Fibroblast of lung (primary cell): ENCODE measurements around the gene RPS28.
"Not testable (repeated sequence)": the region's sequence is repeated elsewhere in the genome, so short reads cannot be mapped to it uniquely, and the experiment has no call there.

Experiments
- EZH2 ChIP-seq: IDR thresholded peaks from 2 replicates; pipeline ENCODE4 v1.5.1; 2012; ENCODE audit warnings: low read length, control low read depth, mild to moderate bottlenecking; ENCODE audit errors: missing control alignments
- TF ChIP-seq, protein P1 (sequence below), 2 donors: IDR thresholded peaks in 1 of 2; conservative IDR thresholded peaks in 1 of 2; 1 replicate in 1 of 2; 2 replicates in 1 of 2; pipeline ENCODE4 v1.5.1; 2011 to 2012; ENCODE audit warnings: low read length in 2 of 2, control low read depth in 1 of 2, inconsistent platforms in 1 of 2, low read depth in 1 of 2, mild to moderate bottlenecking in 1 of 2

DNA sequence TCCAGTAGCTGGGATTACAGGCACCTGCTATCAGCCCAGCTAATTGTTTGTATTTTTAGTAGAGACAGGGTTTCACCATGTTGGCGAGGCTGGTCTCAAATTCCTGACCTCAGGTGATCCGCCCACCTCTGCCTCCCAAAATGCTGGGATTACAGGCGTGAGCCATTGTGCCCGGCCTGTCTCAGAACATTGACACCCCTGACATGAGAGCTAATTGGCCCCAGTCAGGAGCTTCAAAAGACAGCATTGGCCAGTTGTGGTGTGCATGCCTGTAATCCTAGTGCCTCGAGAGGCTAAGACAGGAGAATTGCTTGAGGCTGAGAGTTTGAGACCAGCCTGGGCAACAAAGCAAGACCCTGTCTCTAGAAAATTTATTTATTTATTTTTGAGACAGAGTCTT is 31.5 kb downstream of the RPS28 start:
- TF ChIP-seq, protein P1, sequence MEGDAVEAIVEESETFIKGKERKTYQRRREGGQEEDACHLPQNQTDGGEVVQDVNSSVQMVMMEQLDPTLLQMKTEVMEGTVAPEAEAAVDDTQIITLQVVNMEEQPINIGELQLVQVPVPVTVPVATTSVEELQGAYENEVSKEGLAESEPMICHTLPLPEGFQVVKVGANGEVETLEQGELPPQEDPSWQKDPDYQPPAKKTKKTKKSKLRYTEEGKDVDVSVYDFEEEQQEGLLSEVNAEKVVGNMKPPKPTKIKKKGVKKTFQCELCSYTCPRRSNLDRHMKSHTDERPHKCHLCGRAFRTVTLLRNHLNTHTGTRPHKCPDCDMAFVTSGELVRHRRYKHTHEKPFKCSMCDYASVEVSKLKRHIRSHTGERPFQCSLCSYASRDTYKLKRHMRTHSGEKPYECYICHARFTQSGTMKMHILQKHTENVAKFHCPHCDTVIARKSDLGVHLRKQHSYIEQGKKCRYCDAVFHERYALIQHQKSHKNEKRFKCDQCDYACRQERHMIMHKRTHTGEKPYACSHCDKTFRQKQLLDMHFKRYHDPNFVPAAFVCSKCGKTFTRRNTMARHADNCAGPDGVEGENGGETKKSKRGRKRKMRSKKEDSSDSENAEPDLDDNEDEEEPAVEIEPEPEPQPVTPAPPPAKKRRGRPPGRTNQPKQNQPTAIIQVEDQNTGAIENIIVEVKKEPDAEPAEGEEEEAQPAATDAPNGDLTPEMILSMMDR (conservative IDR thresholded peaks at IDR 0.05 in 1 of 2, IDR thresholded peaks at IDR 0.05 in 1 of 2; ENCODE audit: low read depth in 1 of 2, low read length in 2 of 2) = not testable (repeated sequence)
- TF ChIP-seq EZH2 = not testable (repeated sequence)
